Epithelial cell of esophagus (primary cell): ENCODE results near the gene MAD2L2.

Experiments
- DNase-seq: peaks from one replicate; pipeline ENCODE4 v3.0.0; 2010; ENCODE audit warnings: low read depth
- H3K4me3 ChIP-seq: 2 replicates; pipeline ENCODE4 v1.5.1; 2011; ENCODE audit warnings: mild to moderate bottlenecking, low read length, control low read depth
- TF ChIP-seq, protein P1 (sequence below): IDR thresholded peaks from 2 replicates; pipeline ENCODE4 v1.5.1; 2011; ENCODE audit warnings: low read depth, mild to moderate bottlenecking, low read length, control low read depth, inconsistent platforms; ENCODE audit not compliant: insufficient read depth; ENCODE audit errors: missing control alignments

MAD2L2 gene

DNA sequence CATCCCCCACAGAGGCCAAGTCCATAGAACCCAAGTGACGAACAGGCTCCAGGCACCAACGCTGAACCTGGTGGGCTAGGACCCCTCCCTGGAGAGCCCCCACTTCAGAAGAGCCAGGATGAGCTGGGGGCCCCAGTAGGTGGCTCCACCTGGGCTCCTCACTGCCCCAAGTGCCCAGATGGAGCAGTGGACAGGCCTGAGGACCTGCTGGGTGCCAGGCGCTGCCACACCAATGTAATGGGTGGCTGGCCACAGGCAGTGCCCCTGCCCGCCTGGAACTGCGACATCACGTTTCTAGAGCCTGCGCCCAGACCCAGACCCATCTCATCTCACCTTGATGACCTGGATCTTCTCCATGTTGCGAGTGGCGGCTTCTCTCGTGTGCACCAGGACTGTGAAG lies 5.6 kb downstream of the MAD2L2 start:
- no peak overlapping the region for H3K4me3 ChIP-seq
- TF ChIP-seq, protein P1, sequence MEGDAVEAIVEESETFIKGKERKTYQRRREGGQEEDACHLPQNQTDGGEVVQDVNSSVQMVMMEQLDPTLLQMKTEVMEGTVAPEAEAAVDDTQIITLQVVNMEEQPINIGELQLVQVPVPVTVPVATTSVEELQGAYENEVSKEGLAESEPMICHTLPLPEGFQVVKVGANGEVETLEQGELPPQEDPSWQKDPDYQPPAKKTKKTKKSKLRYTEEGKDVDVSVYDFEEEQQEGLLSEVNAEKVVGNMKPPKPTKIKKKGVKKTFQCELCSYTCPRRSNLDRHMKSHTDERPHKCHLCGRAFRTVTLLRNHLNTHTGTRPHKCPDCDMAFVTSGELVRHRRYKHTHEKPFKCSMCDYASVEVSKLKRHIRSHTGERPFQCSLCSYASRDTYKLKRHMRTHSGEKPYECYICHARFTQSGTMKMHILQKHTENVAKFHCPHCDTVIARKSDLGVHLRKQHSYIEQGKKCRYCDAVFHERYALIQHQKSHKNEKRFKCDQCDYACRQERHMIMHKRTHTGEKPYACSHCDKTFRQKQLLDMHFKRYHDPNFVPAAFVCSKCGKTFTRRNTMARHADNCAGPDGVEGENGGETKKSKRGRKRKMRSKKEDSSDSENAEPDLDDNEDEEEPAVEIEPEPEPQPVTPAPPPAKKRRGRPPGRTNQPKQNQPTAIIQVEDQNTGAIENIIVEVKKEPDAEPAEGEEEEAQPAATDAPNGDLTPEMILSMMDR = no peak
- DNase-seq = no peak

DNA sequence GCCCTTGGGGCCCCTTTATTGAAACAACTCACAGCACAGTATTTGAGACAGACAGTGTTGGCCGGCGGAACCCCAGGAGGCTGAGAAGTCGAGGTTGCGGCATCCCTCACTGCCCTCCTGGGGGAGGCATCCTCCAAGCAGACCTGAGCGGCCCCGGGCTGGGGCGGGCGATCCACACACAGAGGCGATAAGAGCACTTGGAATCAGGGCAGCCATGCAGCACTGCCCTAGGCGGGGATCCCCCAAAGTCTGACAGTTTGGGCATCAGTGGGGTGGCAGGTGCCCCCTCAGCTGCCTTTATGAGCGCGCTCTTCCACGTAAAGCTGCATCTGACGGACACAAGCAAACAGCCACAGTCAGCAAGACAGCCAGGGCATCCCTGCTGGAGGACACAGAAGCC lies 6.5 kb downstream of the MAD2L2 start:
- TF ChIP-seq, protein P1 = no peak
- DNase-seq = no peak

DNA sequence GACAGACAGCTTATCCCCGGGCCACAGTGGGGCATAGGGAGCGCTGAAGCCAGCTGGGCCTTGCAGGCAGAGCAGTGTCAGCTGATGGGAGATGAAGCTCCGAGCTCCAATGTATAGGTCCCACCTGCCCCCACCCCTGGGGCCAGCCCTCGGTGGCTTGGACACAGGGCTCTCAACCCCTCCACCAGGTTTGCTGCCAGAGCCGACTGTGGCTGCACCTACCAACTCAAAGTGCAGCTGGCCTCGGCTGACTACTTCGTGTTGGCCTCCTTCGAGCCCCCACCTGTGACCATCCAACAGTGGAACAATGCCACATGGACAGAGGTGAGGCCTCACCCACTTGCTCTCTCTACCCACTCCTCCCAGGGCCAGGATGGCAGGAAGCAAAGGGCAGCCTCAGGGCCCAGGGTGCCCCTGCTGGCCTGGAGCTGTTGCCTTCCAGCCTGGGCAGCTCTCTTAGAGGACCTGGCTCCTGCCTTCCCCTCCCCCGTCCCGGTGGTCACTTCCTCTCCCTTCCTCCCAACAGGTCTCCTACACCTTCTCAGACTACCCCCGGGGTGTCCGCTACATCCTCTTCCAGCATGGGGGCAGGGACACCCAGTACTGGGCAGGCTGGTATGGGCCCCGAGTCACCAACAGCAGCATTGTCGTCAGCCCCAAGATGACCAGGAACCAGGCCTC lies 7.7 kb downstream of the MAD2L2 start:
- DNase-seq = no peak
- TF ChIP-seq, protein P1 = no peak
- no peak overlapping the region for H3K4me3 ChIP-seq

More for the DNA sequence above, 6.5 kb downstream of the MAD2L2 start:
- no peak overlapping the region for H3K4me3 ChIP-seq

DNA sequence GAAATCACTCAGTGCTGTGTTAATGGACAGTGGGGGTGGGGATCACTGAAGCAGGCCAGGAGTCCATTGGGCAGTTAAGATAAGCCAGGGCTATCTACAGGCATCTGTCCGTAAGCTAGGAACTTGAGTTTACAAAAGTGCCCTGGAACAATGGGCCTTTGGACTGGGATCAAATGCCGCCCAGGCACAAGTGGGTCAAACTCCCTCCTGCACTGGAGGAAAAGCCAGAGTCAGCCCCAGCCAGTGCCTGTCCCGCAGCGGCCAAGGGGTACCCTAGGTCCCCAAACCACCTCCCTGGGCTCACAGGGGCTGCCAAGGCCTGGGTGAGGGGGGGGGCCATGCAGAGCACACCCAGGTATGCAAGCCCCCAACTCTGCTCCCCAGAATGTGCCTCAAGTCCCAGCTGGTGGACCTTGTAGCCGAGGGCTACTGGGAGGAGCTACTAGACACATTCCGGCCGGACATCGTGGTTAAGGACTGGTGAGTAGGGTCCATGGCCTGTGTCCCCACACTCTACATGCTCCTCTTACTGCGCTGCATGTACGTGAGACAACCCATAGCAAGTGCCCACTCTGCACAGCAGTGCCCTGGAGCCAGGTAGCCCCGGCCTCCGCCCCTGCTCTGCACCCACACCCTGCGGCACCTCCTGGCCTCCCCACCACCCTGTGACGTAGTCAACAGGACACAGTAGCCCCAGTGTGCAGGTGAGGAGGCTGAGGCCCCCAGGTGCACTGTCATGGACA lies 9.2 kb downstream of the MAD2L2 start:
- no peak for DNase-seq
- TF ChIP-seq, protein P1 = no peak

DNA sequence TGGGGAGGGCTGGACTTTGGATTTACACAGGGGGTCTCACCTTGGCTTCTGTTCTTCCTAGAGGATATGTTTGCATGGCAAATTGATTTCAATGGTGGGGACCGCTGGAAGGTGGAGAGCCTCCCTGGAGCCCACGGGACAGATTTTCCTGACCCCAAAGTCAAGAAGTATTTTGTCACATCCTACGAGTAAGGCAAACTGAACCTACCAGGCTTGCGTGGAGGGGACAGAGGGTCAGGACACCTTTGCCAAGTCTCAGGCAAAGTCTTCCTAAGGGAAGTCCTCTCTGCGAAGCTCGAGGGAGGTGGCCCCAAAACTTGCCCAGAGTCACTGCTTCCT lies 9.8 kb downstream of the MAD2L2 start:
- H3K4me3 ChIP-seq = no peak overlapping the region
- TF ChIP-seq, protein P1 = no peak
- DNase-seq = no peak

More for the DNA sequence above, 9.2 kb downstream of the MAD2L2 start:
- no peak overlapping the region for H3K4me3 ChIP-seq

DNA sequence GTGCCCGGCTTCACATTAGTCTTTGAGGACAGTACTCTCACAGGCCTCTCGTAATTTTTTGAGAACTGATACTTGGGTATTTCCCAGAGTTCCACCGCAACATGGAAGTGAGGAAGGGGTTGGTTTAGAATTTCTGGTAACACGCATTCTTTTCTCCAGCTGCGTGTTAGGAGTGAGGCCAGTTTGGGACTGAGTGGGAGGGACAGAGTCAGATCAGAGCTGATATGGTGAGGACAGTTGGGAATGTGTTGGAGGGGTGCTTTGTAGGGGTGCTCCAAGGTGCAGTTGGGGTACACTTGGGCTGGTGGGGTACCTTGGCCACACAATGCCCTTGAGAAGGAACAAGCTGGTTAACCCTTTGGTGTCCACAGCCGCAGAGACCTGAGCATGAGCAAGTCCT lies 10.2 kb downstream of the MAD2L2 start:
- TF ChIP-seq, protein P1 = no peak
- no peak overlapping the region for H3K4me3 ChIP-seq
- no peak for DNase-seq

DNA sequence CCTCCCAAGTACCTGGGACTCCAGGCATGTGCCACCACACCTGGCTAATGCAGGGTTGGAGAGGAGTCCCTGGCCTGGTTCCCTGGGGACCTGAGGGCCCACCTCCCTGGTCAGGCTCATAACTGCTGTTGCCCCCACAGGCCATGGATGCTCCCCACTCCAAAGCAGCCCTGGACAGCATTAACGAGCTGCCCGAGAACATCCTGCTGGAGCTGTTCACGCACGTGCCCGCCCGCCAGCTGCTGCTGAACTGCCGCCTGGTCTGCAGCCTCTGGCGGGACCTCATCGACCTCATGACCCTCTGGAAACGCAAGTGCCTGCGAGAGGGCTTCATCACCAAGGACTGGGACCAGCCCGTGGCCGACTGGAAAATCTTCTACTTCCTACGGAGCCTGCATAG lies 12.4 kb downstream of the MAD2L2 start:
- H3K4me3 ChIP-seq = no peak overlapping the region
- no peak for DNase-seq
- TF ChIP-seq, protein P1 = no peak
